Inflammatory macrophage treated with lipopolysaccharide for 4 hours (primary cell): ENCODE measurements around the gene RNF123.

Experiments used
- DNase-seq: peaks from one replicate; pipeline ENCODE4 v3.0.0-alpha.2; 2020

RNF123 gene

GRCh38 chr3:49659756-49660155, 29.6 kb upstream of the RNF123 start:
- no peak for DNase-seq

- DNase-seq: no peak
These were observed 28.1 kb upstream of the RNF123 start for GRCh38 chr3:49661281-49661680.

DNA sequence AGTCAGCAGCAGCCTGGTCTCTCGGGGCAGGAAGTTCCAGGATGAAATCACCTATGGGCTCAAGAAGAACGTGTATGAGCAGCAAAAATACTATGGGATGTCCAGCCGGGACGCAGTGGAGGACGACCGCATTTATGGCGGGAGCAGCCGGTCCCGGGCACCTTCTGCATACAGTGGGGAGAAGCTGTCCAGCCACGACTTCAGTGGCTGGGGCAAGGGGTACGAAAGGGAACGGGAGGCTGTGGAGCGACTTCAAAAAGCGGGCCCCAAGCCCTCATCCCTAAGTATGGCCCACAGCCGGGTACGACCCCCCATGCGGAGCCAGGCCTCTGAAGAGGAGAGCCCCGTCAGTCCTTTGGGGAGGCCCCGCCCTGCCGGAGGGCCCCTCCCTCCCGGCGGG, 27.3 kb upstream of the RNF123 start:
- DNase-seq: no peak

DNA sequence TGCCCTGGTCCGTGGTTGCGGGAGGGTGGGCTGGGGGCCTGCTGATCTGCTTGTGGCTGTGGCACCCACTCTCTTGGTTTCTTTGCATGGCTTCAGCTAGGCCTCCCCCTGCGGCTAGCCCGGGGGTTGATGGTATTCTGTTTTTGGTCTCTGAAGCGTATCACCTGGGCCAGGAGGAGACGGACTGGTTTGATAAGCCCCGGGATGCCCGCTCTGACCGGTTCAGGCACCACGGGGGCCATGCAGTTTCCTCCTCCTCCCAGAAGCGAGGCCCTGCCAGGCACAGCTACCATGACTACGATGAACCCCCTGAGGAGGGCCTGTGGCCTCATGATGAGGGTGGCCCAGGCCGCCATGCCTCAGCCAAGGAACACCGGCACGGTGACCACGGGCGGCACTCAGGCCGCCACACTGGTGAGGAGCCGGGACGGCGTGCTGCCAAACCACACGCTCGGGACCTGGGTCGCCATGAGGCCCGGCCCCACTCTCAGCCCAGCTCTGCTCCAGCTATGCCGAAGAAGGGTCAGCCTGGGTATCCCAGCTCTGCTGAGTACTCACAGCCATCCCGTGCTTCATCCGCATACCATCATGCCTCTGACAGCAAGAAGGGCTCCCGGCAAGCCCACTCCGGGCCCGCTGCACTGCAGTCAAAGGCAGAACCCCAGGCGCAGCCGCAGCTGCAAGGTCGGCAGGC, 26.5 kb upstream of the RNF123 start:
- DNase-seq: no peak

DNA sequence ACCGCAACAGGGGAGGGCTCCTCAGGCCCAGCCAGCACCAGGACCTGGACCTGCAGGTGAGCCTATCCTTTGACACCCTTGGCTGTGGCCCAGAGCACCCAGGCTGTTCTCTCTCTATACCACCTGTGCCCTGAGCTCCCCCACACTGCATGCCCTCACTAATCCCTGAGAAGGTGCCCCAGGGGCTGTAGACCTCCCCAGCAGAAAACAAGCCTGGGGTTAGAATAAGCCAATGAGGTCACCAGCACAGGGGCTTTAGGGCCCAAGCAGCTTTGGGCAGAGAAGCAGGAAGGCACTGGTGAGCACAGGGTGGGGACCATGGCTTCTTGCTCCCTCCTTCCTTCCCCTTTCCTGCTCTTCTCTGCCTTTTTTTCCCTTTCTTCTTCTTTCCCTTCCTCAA, 25.5 kb upstream of the RNF123 start:
- DNase-seq: no peak

DNA sequence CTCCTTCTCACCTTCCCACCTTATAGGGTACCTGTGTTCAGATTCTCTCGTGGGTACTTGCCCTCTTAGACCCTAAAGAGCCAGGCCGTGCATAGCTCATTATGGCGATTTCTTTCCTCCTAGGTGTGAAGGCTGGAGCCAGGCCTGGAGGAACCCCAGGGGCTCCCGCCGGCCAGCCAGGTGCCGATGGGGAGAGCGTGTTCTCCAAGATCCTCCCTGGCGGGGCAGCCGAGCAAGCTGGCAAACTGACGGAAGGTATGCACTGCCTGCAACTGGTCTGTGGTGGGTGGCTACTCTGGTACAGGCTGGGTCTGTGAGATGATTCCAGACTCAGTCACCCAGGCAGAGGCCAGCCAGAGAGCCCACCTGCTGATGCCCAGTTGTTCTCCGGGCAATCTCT, 25.1 kb upstream of the RNF123 start:
- no peak for DNase-seq

- no peak for DNase-seq
These were observed 23.4 kb upstream of the RNF123 start for GRCh38 chr3:49665822-49666519.

DNA sequence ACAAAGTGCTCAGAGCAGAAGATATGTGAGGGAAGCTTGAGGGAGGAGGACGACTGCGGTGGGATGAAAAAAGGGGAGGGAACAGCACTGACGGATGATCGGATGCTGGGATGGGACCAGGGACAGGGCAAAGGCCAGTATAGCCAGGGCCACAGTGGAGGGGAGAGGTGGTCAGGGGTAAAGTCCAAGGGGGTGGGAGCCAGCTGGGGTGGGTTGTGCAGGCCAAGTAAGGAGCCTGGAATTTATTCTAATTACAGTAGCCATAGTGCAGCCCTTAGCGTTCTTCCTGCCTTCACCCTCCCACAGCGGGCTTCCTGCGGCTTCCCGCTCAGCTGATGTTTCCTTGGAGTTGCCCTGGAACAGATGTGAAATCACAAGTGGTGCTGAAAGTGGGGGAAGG, 22.8 kb upstream of the RNF123 start:
- DNase-seq: no peak

GRCh38 chr3:49667701-49668413, 21.5 kb upstream of the RNF123 start:
- no peak for DNase-seq

- DNase-seq: no peak
These were observed 21.0 kb upstream of the RNF123 start for GRCh38 chr3:49668414-49668797.

- DNase-seq: no peak
These were observed 20.5 kb upstream of the RNF123 start for GRCh38 chr3:49668861-49669260.

DNA sequence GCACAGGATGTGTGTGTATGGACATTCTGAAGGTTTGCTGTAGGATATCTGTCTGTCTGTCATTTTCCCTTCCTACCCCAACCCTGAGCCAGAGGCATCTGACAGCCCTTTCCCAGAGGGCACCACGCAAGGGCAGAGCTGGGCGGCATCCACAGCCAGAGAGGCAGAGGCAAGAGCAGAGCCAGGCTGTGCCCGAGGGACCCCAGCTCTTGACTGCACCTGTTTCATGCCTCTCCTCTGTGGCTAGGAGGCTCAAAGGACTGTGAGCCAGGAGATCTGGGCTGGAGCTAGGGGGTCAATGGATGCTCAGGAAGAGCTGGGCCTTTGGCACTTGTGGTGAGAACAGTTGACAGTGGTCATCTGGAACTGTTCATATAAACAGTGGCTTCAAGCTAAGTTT, 20.0 kb upstream of the RNF123 start:
- no peak for DNase-seq

DNA sequence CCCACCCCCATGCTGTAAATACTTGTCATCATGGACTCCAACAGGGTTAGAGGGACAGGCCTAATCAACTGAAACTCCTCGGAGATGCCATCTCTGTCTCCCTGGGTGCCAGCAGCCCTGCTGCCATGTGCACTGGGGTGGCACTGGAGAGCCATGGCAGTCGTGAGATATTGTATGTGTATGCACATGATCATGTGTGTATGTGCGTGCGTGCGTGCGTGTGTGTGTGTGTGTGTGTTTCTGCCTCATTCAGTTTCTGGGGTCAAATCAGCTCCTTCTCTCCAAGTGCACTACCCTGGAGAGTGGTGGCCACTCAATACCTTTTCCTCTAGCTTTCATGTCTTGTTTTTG, 18.4 kb upstream of the RNF123 start:
- DNase-seq: no peak

- peak; percentile 51 for DNase-seq
These were observed 17.8 kb upstream of the RNF123 start for GRCh38 chr3:49671291-49672288.

DNA sequence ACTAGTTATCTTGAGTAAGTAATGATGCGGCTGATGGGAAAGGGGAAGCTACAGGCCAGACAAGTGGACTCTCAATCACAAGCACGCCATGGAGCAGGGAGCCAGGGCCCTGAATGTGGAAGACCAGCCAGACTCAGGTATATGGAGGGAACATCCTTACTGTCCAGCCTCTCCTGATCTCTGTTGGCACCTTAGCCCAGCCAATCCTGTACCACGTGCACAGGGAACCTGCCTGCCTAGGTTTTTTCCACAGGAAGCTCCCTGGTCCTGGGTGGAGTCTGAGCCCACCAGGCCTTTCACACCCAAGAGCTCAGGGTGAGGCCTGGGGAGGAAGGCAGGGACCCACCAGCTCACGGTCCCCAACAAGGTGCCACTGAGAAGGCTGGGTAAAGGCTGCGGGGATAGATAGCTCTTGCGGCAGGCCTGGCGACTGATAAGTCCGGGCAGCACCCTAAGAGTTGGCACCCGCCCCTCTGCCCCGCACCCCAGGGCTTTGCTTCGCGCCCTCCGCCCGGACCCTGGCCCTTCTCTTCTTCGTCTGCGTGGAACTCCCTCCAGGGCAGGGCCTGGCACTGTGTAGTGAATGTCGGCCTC, 16.1 kb upstream of the RNF123 start:
- peak; percentile 55 for DNase-seq

DNA sequence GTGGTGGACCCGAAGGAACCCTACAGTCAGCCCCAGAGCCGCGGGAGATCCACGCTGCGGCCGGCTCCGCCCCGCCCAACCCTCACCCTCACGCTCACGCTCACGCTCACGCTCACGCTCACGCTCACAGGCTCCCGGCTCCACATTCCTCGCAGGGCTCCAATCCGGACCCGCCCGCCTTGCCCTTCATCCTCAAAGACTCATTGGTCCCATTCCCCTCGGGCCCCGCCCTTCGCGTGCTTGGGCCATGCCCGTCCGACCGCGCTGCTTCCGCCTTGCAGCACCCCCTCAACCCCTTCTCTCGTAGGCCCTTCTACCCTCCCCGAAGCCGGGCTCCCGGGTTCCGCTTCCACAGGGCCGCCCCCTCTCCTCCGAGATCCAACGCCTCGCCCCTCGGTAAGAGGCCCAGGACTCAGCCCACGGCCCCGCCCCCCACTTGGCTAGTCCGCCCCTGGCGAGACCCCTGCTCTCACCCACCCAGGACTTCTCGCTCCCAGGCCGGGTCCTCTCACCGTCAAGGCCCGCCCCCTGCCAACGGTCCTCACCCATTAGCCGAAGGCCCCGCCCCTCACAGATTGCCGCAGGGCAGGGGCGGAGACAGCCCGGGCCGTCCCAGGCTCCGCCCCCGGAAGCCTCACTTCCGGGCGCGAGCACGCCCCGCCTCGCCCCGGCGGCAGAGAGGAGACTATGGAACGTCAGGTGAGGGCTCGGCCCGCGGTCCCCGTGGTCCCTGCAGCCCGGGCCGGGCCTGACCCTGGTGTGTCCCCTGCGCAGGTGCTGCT, 15.5 kb upstream of the RNF123 start, which contains the start of gene APEH:
APEH (plus strand) TSS at position 637 of the 782 bp plus-strand sequence; CDS start at position 688, 51 bp downstream.
- peak; percentile 97 for DNase-seq

GRCh38 chr3:49674497-49674983, 14.8 kb upstream of the RNF123 start:
- DNase-seq: no peak

DNA sequence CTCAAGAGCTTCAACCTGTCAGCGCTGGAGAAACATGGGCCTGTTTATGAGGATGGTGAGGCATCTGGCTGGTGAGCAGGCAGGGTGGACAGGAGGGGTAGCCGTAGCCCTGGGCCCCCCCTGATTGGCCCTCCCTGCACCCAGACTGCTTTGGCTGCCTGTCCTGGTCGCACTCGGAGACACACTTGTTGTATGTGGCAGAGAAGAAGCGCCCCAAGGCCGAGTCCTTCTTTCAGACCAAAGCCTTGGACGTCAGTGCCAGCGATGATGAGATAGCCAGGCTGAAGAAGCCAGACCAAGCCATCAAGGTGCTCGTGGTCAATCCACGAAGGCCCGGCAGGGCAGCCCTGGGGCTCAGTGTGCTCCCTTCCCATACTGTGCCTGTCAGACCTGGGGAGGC, 13.4 kb upstream of the RNF123 start:
- no peak for DNase-seq

GRCh38 chr3:49680493-49681231, 8.7 kb upstream of the RNF123 start:
- no peak for DNase-seq

- DNase-seq: no peak
These were observed 8.2 kb upstream of the RNF123 start for GRCh38 chr3:49681232-49681522.

DNA sequence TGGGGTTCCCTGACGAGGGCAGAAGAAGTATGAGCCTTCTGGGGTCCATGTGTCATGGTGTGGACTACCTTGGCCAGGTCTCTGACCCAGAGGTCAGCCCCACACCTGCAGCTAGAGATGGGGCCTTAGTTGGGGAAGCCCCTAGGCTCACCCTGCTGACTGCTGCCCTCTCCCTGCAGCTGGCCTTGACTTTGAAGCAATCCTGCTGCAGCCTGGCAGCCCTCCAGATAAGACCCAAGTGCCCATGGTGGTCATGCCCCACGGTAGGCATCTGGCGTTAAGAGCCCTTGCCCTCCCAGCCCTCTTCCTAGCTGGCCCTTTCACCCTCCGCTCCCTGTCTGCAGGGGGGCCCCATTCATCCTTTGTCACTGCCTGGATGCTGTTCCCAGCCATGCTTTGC, 7.8 kb upstream of the RNF123 start:
- DNase-seq: no peak
